ENCODE measurements around the gene ALMS1. TPM values are rescaled to one million over a fixed set of nuclear protein-coding genes. Genes with fewer than 3 reads are reported as not detected.

Gene ALMS1
- total and polyA plus RNA-seq, 9 of the 15 experiments (the other 6 are each of a cell fraction or from before 2014, with no cell fraction given), result 1.4 to 26.3 (median 13.6) TPM

DNA sequence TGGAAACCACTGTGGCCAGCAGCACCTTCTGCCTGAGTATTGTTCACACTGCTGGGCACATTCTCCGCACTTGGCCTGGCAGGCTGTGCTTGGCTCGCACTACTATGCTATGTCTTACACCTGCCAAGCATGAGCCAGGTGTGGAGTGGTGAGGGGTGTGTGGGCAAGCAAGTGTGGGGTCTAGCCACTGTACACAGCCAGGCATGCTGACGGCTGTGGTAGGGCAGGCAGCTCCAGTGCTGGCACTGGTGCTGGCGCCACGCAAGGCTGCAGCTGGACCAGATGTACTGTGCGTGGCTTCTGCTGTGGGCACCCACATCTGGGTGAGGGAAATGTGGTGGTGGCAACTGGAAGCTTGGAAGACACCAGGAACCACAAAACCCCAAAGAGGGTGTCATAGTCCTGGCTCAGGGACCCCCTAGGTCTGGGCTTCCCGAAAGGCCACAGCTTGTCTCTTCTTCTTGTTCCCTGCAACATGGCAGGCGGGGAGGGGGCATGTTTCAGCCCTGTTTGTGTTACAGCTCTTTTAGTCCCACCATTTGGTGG is 101.5 kb downstream of the ALMS1 start (continued):
- no peak for TF ChIP-seq HMGN3 (IDR thresholded peaks at IDR 0.05; ENCODE audit: borderline replicate concordance, extremely low read depth, insufficient read length, low read depth, low read length)
- TF ChIP-seq RBM39 (optimal IDR thresholded peaks at IDR 0.05; ENCODE audit: low read depth, low read length), result no peak
- no peak for TF ChIP-seq TEAD1 (CRISPR knock-in tag; IDR thresholded peaks at IDR 0.05)
- no peak for TF ChIP-seq HDAC2 (IDR thresholded peaks at IDR 0.05)
- no peak for TF ChIP-seq ZNF644 (tag; IDR thresholded peaks at IDR 0.05; ENCODE audit: low read depth)
- TF ChIP-seq CHD4 (IDR thresholded peaks at IDR 0.05; ENCODE audit: insufficient read depth, insufficient replicate concordance, low read depth, low read length, poor library complexity, severe bottlenecking), result no peak

DNA sequence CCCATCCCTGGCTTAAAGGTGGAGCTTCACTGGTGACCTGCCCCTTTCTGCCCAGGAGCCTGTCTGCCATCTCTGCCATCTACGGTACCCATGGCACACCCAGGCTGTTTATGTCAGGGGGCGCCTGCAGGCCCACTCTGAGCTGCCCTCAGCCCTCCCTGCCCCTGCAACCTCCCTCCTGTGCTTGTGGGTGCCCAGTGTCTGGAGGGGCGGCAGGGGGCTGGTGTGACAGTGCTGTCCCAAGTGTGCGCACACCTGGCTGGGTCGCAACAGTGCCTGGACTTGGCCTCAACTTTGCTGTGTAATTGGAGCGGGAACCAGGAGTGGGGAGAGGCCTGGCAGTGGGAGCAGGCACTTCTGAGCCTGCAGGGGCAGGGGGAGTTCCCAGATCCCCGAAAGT is 102.4 kb downstream of the ALMS1 start:
- Histone ChIP-seq H3K27ac (ENCODE audit: extremely low read depth, low read depth, low read length) (no peak overlapping the region), H3K79me2 (ENCODE audit: control insufficient read depth, insufficient read depth, low read length) (no peaks in the 10 kb centered on the region), H3K27me3 (ENCODE audit: control insufficient read depth in 2 of 2, insufficient read depth in 2 of 2, low read length in 2 of 2) (no peaks in the 10 kb centered on the region), H3K9me3 (replicated peaks; ENCODE audit: control insufficient read depth, insufficient read depth, low read depth, low read length) (no peaks in the 10 kb centered on the region), H3K36me3 (ENCODE audit: control insufficient read depth, insufficient read depth, low read length) (peaks cover 5% of the 10 kb centered on the region; the same call in 1 of the 3 replicates), H4K20me1 (replicated peaks; ENCODE audit: control insufficient read depth, insufficient read depth, low read length) (no peaks in the 10 kb centered on the region), H3K4me1 (replicated peaks in 1 of 2; ENCODE audit: control insufficient read depth in 2 of 2, insufficient read depth in 2 of 2, low read length in 2 of 2) (no peaks in the 10 kb centered on the region), H3K4me2 (ENCODE audit: insufficient read depth, low read length) (no peak overlapping the region), H3K4me3 (no peak overlapping the region), H2AFZ (ENCODE audit: low read depth, low read length) (no peak overlapping the region), H3K9me1 (ENCODE audit: control insufficient read depth, insufficient read depth, low read length) (no peaks in the 10 kb centered on the region), H3K9ac (ENCODE audit: insufficient read depth in 1 of 2, low read depth in 2 of 2, low read length in 2 of 2) (no peak overlapping the region)
- FAIRE-seq, result no peak
- ChIA-PET POLR2A (no interaction called here), CTCF (ENCODE audit: low intra/inter-chr PET ratio) (interaction anchor here (0.6 kb wide), 1 partner anchor 1044 kb away, joined by 3 read pairs; no protein-coding TSS in a partner anchor)
- WGBS (ENCODE audit: insufficient coverage, low coverage, missing lambda C conversion rate), result 77% methylated on average over 5 of the region's 7 CpGs
- intact Hi-C loops (cut with micrococcal nuclease), result no loop called here
- ATAC-seq, result no peak
- BruUV-seq (replicated peaks), result no TSS peak
- in situ Hi-C loops (cut with MboI), result no loop called here
- DNase-seq (ENCODE audit: extremely low read depth in 1 of 4, low spot score in 3 of 4), result no peak
- TF ChIP-seq MTF1 (CRISPR knock-in tag; IDR thresholded peaks at IDR 0.05; ENCODE audit: borderline replicate concordance), result no peak
- TF ChIP-seq, protein P1, sequence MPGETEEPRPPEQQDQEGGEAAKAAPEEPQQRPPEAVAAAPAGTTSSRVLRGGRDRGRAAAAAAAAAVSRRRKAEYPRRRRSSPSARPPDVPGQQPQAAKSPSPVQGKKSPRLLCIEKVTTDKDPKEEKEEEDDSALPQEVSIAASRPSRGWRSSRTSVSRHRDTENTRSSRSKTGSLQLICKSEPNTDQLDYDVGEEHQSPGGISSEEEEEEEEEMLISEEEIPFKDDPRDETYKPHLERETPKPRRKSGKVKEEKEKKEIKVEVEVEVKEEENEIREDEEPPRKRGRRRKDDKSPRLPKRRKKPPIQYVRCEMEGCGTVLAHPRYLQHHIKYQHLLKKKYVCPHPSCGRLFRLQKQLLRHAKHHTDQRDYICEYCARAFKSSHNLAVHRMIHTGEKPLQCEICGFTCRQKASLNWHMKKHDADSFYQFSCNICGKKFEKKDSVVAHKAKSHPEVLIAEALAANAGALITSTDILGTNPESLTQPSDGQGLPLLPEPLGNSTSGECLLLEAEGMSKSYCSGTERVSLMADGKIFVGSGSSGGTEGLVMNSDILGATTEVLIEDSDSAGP (CRISPR knock-in tag; IDR thresholded peaks at IDR 0.05), result no peak
- TF ChIP-seq ZNF232 (CRISPR knock-in tag; IDR thresholded peaks at IDR 0.05), result no peak
- TF ChIP-seq TCF15 (CRISPR knock-in tag; IDR thresholded peaks at IDR 0.05), result no peak
- TF ChIP-seq HMGN3 (IDR thresholded peaks at IDR 0.05; ENCODE audit: borderline replicate concordance, extremely low read depth, insufficient read length, low read depth, low read length), result no peak
- no peak for TF ChIP-seq CHD1 (IDR thresholded peaks at IDR 0.05; ENCODE audit: low read length)
- no peak for TF ChIP-seq ZNF79 (CRISPR knock-in tag; IDR thresholded peaks at IDR 0.05; ENCODE audit: low read depth)
- no peak for TF ChIP-seq SRSF1 (IDR thresholded peaks at IDR 0.05; ENCODE audit: low read depth, low read length)
- no peak for TF ChIP-seq ZFP1 (CRISPR knock-in tag; IDR thresholded peaks at IDR 0.05)
- TF ChIP-seq ETV5 (CRISPR knock-in tag; IDR thresholded peaks at IDR 0.05; ENCODE audit: low read depth), result no peak
- no peak for TF ChIP-seq MECOM (CRISPR knock-in tag; IDR thresholded peaks at IDR 0.05)
- TF ChIP-seq THRAP3 (IDR thresholded peaks at IDR 0.05; ENCODE audit: borderline replicate concordance), result no peak
- TF ChIP-seq GATAD2B (IDR thresholded peaks at IDR 0.05; ENCODE audit: borderline replicate concordance), result no peak
- TF ChIP-seq BRD9 (IDR thresholded peaks at IDR 0.05; ENCODE audit: low read depth, partially characterized antibody), result no peak

All from K562 (cell line).